NCI-H2029 treated with DMSO at 0.1 percent for 48 hours (cell line): ENCODE results near the gene MANF.
"Not testable (repeated sequence)": the region's sequence is repeated elsewhere in the genome, so short reads cannot be mapped to it uniquely, and the experiment has no call there.

ENCODE experiments used
- DNase-seq: peaks from one replicate; lab custom pipeline; 2025; lab: John Stamatoyannopoulos, UW

The MANF gene

GRCh38 chr3:51373658-51374421 is 11.3 kb upstream of the MANF start:
- no peak for DNase-seq

GRCh38 chr3:51374456-51374855 is 10.6 kb upstream of the MANF start:
- no peak for DNase-seq

DNA sequence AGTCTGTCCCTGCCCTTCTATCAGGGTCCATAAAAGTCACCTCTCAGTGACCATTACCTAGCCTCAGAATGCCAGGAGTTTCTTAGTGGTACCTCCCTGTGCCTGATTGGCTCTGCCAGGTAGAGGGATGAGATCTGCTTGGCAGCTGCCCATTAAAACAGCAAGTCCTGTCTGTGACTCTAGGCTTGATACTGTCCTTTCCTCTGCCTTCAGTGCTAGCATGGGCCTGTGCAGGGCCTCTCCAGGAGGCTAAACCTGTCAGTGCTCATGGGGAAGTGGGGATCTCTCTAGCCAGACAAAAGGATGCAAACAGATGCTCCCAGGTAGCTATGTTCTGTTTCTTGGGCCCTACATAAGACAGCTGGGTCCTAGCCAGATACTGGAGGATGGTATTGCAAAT is 10.0 kb upstream of the MANF start:
- no peak for DNase-seq

GRCh38 chr3:51375571-51375970 is 9.5 kb upstream of the MANF start:
- DNase-seq = no peak

GRCh38 chr3:51378065-51378464 is 7.0 kb upstream of the MANF start:
- DNase-seq = no peak

- no peak for DNase-seq
These were observed 6.4 kb upstream of the MANF start for GRCh38 chr3:51378726-51379125.

- DNase-seq = no peak
These were observed 5.8 kb upstream of the MANF start for GRCh38 chr3:51379301-51379700.

DNA sequence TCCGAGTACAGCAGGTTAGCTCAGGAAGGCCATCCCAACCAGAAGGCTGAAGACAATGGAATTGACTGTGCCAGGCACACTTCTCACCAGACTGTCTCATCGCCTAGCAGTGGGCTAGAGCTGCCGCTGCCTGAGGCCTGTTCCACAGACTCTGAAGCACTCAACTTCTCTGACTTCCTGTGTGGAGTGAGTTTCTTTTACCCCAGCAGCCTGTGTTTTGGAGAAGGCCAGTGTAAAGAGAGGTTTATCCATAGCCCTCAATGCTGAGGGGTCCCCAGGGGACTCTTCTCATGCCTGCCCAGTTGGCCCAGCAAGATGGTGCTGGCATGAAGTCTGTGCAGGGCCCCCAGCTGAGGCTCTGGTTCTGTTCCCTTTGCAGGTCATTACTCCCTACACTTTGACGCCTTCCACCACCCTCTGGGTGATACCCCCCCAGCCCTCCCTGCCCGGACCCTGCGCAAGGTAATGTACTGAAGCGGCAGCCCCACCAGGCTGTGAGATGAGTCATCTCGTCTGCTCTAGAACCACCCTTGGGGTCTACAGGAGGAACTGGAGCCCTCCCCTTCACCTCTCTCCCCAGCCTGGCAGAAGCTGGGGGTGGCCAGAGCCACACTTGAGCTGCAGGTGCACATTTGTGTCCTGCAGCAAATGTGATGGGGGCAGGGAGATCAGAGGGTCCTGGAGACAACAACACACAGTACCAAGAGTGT is 5.2 kb upstream of the MANF start:
- no peak for DNase-seq

- no peak for DNase-seq
These were observed 4.3 kb upstream of the MANF start for GRCh38 chr3:51380601-51381332.

GRCh38 chr3:51381333-51381705 is 3.8 kb upstream of the MANF start:
- no peak for DNase-seq

DNA sequence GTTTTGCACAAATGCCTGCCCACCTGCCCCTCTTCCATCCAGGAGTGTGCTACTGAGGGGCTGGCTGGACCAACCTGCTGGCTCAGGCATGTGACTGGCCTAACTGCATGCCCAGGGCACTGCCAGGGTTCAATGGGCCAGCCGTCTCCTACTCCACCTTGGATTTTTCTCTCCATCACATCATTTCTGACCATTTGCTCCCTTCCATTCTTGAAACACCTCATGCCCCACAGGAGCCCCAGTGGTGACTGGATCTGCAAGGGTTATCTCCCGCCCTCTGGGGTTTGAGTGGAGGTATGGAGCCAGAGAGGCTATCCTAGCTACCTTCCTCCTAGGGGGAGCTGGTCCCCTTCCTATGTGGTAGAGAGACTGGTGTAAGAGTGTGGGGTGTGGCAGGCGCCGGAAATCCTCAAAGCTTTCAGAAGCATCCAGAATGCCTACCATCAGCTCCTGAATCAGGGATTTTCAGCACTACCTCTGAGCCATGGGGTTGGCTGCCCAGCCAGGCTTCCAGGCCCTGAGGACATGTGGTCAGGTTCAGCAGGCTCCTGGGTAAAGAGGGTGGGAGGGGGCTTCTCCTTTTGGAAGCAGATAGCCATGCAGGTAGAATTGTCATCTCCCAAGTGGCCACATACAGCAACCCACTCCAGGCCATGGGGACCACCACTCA is 2.9 kb upstream of the MANF start:
- DNase-seq = no peak

- DNase-seq = no peak
These were observed 2.0 kb upstream of the MANF start for GRCh38 chr3:51382947-51383578.

GRCh38 chr3:51384055-51384725 is 901 bp upstream of the MANF start:
- DNase-seq = no peak

GRCh38 chr3:51385621-51386091 is 565 bp downstream of the MANF start:
- no peak for DNase-seq

DNA sequence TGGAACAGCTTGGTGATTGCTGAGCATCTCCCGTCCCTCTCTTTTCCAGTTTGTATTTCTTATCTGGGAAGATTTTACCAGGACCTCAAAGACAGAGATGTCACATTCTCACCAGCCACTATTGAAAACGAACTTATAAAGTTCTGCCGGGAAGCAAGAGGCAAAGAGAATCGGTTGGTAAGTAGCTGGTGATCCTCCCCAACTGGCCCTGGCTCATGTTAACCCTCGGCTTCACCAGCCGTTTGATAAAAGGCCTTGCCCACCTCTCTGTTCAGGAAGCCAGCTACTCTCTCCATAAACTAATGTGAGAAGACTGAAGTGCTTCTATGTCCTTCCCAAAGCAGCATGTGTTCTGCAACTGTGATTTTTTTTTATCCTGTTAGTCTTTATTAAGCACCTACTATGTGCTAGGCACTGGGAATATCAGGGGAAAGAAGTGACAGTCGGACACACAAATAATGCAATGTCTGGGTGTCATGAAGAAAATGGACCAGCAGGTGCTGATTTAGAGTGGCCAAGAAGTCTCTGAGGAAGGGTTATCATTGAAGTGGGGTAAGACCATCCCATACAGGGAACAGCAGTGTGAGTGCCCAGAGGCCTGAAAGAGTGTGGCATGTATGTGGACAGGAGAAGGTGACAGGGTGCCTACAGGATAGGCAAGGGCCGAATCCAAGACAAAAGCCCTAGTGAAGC is 1.2 kb downstream of the MANF start:
- DNase-seq = no peak

DNA sequence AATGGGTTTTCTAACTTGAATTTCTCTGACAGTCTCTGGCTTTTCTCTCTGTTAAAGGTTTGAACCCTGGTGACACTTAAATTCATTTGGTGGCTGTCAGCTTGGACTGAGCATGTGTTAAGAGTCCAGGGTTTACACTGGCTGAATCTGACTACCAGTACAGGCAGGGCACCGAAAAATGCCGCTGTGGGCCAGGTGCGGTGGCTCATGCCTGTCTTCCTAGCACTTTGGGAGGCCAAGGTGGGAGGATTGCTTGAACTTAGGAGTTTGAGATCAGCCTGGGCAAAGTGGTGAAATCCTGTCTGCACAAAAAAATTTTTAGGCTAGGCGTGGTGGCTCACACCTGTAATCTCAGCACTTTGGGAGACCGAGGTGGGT is 1.8 kb downstream of the MANF start:
- no peak for DNase-seq

- DNase-seq = not testable (repeated sequence)
These were observed 2.2 kb downstream of the MANF start for GRCh38 chr3:51387281-51387680.

DNA sequence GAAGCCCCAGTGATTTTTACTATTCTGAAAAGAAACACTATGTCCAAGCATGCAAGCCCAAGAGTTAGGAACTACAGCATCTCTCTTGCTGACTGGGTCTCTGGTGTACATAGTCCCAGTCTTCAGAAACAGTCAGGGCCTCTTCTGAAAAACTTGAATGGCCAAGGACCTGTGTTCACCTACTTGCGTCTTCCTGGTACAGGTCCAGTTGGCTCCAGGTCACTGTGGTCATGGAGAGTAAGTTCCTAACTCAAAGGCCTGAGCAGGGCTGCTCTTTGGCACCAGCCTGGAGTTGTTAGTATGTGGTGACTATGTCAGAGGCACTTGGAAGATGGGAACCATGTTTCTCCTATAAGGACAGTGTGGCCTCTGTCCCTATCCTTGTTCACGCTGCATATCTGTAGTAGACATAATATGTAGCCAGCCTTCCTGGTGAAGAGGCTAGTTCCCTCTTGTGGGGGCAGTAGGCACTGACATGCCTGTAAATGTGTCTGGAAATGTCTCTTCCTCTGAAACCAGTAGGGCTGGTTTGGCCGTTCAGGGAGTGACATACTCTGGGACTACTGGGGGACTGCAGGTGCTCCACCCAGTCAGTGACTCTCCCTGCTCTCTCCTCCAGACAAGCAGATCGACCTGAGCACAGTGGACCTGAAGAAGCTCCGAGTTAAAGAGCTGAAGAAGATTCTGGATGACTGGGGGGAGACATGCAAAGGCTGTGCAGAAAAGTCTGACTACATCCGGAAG is 3.4 kb downstream of the MANF start:
- no peak for DNase-seq

DNA sequence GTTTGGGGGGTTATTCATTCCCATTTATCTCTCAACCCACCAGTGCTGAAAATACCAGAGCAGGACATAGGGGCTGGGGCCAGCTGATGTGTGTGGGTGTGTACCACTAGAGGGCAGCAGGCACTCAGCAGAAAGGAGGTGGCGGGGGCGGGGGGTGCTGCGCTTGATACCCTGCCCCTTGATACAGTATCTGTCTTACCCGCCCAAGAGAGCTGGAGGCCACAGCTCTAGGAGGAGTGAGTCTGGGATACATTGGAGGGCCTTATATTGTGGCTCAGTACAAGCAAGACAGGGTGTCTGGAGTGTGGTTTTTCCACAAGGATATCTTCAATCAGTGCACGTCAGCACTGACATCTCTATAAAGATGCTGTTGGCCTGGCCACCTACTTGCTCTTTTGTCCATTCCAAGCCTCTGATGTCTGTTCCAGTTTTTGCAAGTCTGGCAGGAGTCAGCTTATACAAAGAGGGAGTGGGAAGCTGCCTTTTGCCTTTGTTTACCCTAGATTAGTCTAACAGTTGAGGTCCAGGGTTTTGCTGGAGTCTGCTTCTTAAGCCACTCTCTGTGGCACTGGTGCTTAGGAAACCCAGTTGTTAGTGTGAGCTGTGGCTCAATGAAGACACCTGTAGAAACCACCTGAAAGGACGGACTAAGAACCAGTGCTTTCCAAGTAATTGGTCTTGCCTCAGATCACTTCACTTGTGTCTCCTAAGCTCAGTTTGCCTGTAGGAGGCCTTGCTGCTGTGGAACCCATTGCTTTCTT is 4.5 kb downstream of the MANF start:
- DNase-seq = no peak
